ENCODE results near the gene ARL6IP1.

GRCh38 chr16:18842565-18842964, 41.2 kb upstream of the ARL6IP1 start:
- no peak for TF ChIP-seq EZH2 (IDR thresholded peaks at IDR 0.05; ENCODE audit: low read length)
- no peak for TF ChIP-seq CTCF (optimal IDR thresholded peaks at IDR 0.05 in 1 of 3, IDR thresholded peaks at IDR 0.05 in 1 of 3, conservative IDR thresholded peaks at IDR 0.05 in 1 of 3; ENCODE audit: extremely low read depth in 1 of 3, insufficient read depth in 2 of 3, low read length in 3 of 3)

Data from keratinocyte (primary cell).